HG03432 (cell line): ENCODE results near the gene PTPRH.
"Not testable (repeated sequence)": the region's sequence is repeated elsewhere in the genome, so short reads cannot be mapped to it uniquely, and the experiment has no call there.

Experiments
- ATAC-seq: cut with Tn5 transposase; IDR thresholded peaks from one replicate; pipeline ENCODE4 v1.9.1; 2021; ENCODE audit warnings: mild to moderate bottlenecking, moderate library complexity; ENCODE audit not compliant: unreplicated experiment

Gene PTPRH

DNA sequence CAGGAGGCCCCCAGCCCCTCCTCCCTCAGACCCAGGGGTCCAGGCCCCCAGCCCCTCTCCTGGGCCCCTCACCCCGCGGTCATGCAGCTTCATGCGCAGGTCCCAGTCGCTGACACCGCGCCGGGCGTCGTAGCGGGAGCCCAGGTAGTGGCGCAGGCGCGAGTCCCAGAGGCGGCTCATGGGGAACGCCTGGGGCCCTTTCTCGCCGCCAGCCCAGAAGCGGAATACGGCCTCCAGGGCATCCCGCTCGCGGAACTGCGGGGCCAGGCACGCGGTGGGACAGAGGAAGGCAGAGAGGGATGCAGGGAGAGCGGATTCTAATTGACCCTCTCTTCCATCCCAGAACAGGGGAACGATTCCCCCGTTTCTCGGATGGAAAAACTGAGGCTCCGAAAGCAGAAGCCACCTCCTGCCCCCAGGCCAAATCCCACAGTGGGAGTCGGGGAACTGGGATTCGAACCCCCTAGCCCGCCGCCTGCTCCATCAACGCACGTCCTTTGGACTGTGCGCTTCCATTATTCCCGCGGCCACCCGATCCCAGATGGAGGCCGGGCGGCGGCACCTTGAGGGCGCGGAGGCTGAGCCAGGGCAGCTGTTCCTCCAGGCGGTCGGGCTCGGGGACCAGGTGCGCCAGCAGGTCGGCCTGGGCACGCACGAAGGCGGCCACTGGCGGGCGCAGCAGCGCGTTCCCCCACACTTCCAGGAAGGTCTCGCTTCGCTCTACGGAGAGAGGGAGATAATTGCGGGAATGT, 47.6 kb downstream of the PTPRH start:
- ATAC-seq: no peak

DNA sequence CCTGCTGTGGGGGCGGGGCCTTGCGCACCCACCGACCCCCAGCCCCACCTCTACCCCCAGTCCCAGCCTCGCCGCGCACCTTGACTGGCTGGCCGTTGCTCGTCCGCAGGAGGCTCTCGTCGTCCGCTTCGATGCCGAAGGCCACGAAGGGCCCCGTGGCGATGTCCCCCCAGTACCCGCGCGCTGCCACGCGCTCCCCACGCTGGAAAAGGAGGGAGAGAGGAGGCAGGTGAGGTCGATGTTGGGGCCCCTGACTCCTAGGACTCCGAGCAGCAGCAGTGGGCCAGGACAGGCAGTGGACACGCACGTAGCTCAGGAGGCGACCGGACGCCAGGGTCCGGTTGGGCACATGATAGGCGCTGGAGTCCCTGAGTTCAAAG, 48.3 kb downstream of the PTPRH start:
- ATAC-seq: no peak

DNA sequence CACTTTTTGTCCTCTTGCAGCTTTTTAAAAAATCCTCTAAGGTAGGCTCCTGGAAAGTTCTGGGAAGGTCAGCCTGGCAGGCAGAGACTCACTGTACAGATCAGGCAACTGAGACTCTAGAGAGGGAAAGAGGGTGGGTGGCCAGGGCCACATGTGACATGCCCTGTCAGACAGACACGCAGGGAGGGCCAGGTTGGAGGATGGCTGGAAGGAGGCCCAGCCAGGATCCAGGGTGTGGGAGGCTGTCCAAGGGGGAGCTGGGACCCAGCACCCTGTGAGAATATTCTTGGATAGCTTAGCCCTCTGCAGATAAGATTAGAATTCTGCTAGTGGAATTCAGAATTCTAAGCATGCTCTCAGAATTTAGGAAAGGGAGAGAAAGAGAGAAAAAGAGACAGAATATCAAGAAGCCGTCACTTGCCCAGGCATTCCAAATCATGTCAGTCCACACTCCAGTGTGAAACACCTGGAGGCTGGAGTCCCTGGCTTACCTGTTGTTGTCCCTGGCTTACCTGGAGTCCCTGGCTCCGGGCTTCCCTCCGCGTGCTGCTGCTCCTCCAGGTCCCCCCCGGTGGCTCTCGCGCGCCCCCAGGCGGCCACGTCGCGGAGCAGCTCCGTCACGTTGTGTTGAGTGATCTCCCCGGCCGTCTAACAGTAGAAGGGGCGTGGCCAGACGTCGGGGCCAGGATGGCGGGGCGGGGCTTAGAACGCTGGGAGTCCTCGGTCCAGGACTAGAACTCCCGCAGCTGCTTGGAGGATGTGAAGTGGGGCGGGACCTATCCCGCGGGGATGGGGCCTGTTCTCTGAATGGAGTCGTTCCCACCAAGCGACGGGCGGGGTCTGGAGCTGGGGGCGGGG, 48.9 kb downstream of the PTPRH start:
- ATAC-seq: peak; percentile 78

DNA sequence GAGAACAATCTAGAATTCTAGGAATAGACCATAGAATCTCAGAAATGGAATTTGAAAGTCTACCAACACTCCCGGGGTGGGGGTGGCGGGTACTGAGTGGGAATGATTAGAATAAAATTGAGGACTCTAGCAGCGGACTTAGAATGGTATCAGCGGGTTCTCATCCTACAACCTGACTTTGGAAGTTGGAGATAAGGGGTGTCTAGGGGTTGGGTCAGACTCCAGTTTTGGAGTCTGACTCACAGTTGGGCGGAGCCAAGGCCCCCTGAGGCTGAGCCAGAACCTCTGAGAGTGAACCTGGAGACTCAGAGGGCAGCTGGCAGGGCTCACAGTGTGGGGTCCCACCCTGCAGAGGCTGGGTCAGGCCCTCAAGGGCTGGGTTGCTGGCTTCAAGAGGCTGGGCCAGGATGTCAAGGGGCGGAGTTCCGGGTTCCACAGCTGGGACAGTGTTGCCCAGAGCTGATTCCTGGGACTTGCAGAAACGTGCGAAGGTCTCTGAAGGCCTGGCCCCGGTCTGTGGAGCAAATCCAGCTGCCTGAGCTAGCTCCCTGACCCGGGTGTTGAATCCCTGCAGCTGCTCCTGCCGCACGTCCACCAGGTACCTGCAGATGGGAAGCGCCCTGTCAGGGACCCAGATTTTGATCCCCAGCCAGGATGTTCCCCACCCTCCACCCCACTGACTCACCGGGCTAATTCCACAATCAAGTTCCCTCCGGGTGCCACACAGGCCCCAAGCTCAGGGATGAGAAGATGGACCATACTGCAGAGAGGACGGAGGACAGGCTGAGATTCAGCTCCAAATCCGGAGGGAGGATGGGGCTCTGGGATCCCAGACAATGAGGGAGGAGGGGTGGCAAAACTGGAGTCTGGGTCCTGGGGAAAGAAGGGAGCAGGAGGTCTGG, 50.2 kb downstream of the PTPRH start:
- no peak for ATAC-seq

DNA sequence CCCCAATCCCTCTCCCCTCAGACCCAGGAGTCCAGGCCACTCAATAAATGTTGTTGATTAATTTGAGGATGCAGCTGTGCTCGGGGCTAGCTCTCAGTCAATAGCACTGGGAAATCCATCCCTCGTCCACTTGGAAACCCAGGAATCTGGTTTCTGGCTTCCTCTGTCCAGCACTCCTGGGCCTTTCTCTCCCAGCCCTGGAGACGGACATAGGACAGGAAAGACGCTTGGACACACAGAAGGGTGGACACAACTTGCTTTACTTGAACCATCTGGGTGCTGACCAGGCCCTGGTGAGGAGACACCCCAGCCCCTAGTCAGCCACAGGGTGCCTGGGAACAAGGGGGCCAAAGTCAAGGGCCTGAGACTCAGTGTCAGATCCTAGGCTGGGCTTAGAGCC, 50.9 kb downstream of the PTPRH start:
- ATAC-seq: no peak

DNA sequence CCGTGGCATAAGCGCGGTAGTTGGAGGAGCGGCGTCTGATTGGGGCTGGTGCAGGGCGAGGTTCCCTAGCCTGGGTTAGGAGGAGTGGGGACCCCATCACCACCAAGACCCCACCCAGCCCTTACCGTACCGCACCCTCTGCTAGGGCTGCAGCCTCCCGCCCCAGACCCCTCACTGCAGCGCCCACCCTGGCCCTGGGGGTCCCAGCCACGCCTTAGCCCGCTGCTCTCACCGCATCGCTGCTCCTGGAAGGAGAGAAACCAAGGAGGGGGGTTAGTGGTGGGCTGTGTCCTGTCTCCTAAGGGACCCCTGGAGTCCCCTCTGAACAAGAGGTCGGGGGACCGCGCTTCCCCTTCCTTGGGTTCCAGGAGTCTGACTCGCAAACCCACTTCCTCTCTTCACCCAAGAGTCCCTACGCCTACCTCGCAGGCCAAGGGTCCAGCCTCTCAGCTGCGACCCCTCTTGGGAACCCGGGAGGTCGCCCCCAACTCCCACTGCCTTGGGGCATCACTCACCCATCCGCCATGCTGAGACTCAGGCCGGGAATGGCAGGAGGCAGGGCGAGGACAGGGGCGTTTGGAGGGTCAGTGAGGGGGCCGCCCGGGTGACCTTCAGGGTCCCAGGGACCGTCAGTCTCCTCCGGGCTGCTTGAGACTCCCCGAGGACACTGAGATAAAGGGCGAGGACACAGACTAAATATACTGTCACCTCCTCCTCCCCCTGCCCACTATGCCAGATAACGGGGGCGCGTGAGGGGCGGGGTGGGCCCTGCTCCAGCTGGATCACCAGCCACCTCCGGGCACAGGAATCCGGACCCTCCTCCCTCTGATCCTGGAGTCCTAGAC, 52.0 kb downstream of the PTPRH start, which contains the start of gene TNNI3:
TSS of gene TNNI3 (minus strand) at position 669 of the 845 bp plus-strand sequence. CDS start at position 526, 143 bp downstream.
- no peak for ATAC-seq

DNA sequence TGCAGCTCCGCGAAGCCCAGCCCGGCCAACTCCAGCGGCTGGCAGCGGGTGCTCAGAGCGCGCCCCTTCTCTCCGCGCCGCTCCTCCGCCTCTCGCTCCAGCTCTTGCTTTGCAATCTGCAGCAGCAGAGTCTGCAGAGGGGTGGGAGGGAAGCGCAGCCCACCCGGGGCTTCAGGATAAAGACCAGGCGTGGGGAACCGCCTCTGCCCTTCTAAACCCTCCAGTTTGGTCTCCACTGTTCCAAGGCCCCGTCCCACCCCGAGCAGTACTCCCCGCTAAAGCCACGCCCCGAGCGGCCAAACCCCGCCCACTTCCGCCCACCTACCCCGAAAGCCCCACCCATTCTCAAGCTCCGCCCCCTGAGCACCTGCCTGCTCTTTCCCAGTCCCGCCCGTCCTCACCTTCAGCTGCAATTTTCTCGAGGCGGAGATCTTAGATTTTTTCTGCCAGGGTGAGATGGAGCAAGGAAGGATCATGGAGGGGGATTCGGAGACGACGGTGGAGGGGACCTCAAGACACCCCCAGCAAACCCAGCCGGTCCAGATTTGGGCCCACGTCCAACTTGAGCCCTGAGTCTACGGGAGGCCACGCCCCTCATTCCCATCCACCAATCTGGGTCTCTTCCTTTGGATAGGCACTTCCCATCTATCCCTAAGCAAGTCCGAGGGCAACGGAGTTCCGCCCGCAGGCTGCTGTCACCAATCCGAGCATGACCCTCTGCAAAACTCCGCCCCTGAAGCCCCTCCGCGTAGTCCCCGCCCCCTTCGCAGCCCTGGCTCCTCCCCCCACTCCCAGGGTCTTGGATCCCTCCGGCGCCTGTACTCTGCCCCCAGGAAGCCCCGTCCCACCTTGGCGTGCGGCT, 52.9 kb downstream of the PTPRH start:
- no peak for ATAC-seq

DNA sequence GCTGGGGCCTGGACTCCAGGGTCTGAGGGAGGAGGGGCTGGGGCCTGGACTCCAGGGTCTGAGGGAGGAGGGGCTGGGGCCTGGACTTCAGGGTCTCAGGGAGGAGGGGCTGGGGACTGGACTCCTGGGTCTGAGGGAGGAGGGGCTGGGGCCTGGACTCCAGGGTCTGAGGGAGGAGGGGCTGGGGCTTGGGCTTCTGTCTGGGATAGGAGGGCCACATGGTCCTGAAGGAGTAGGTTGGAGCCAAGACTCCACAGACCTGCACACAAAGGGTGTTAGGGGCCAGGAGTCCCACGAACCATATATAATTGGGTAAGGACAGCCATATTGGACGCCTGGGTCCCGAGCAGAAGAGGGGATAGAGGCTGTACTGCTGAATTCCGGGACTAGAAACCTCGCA, 53.5 kb downstream of the PTPRH start:
- ATAC-seq: not testable (repeated sequence)

DNA sequence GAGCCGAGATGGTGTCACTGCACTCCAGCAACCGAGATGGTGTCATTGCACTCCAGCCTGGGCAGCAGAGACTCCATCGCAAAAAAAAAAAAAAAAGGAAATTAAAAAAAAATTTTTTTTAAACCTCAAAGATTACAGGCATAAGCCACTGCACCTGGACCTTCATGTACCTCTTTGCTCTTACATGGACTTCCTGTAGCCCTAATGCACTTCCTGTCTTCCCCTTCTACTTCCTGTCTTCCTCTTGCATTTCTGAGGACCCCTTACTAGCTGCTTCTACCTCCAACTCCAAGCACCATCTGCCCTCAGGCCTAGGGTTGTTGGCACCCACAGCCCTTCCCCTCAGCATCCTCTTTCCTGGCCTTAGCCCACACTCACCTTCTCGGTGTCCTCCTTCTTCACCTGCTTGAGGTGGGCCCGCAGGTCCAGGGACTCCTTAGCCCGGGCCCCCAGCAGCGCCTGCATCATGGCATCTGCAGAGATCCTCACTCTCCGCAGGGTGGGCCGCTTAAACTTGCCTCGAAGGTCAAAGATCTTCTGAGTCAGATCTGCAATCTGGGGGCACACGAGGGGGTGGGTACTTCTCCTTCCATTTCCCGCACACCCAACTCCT, 55.5 kb downstream of the PTPRH start:
- no peak for ATAC-seq

DNA sequence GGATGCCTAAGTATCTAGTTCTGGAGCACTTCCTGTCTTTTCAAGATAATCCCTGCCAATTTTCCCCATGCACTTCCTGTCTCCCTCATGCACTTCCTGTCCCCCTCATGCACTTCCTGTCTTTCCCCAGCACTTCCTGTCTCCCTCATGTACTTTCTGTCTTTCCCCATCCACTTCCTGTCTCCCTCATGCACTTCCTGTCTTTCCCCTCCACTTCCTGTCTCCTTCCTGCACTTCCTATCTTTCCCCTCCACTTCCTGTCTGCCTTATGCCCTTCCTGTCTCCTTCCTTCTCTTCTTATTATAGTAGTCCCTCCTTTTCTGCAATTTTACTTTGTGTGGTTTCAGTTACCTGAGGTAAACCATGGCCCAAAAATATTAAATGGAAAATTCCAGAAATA, 57.3 kb downstream of the PTPRH start:
- no peak for ATAC-seq

DNA sequence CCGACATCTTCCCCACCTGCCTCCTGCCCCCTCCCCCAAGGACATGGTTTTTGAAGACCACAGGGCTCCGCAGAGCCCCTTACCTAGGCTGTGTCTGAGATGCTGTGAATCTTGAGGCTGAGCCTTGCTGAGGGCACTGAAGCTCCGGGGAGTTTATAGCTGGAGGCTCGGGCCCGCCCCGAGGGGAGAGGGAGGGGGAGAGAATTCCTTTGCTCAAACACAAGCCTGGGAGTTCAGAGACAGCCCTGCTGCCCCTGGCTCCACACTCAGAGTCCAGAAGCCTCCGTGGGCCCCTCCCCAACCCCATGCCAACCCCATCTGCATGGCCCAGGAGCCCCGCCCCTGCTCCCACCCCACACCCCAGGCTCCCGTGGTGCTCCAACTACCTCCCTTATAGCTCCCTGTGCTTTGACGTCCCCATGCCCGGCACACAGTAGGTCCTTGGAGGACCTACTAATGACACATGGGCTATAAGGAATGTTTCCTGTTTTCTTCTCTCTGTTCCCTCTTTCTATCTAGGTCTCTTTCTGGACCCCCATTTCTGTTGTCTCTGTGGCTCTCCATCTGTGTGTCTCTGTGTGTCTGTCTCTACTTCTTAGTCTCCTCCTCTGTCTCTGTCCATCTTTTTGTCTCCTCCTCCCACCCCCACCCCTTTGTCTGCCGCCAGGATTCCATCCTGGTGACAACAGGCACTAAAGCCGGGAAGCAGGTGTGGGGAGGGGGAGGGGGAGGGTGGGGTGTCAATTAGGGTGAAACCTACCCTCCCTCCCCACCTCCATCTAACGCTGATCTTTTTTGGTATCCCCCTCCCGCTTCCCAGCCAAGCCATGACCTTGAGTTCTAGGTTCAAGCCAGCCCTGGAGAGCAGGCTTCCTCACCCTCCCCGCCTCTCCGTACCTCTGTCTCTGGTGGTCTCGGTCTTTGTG, 60.0 kb downstream of the PTPRH start, which contains the start of gene TNNT1:
TSS of gene TNNT1 (minus strand) at position 129 of the 926 bp plus-strand sequence. CDS start 2,049 bp downstream, outside the sequence.
- no peak for ATAC-seq

DNA sequence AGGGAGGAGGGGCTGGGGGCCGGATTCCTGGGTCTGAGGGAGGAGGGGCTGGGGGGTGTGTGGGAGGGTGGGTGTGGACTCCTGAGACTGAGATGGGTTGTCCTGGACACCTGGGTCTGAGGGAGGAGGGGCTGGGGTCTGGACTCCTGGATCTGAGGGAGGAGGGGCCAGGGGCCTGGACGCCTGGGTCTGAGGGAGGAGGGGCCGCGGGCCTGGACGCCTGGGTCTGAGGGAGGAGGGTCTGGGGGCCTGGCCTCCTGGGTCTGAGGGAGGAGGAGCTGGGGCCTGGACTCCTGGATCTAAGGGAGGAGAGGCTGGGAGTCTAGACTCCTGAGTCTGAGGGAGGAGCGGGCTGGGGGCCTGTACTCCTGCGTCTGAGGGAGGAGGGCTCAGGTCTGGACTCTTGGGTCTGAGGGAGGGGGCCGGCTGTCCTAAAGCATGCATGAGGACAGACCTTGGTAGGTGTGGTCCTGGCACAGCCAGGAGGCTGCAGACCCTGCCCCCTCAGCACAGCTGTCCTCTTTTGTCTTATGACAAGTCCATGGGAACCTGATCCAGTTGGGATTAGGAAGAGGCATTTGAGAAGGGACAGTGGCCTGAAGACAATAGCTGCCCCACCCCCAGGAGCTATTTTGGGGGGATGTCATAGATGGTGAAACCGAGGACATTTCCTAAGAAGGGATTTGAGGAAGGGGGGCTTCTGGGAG, 61.6 kb downstream of the PTPRH start:
- ATAC-seq: no peak

DNA sequence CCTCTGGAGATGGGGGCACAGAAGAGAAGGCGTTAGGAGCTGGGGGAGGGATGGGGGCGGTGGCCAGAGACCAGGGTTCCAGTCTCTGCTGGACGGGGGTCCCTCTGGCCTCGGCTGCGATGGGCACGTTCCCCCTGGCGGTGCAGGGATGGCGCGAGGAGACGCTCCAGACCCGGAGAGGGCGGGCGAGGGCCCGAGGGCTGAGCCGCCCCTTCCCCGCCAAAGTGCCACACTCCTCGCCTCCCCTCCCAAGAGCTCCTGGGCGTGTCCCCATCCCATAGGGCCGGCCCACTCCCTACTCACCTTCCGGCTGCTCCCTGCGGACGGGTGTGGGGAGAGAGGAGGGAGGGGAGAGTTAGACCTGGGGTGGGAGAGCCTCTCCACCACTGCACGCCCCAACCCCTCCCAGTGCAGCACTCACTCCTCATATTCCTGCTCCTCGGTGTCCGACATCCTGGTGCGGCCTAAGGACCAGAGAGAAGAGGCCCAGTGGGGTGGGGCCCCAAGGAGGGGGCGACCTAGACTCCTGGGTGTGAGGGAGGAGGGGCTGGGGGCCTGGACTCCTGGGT, 62.5 kb downstream of the PTPRH start:
- no peak for ATAC-seq

DNA sequence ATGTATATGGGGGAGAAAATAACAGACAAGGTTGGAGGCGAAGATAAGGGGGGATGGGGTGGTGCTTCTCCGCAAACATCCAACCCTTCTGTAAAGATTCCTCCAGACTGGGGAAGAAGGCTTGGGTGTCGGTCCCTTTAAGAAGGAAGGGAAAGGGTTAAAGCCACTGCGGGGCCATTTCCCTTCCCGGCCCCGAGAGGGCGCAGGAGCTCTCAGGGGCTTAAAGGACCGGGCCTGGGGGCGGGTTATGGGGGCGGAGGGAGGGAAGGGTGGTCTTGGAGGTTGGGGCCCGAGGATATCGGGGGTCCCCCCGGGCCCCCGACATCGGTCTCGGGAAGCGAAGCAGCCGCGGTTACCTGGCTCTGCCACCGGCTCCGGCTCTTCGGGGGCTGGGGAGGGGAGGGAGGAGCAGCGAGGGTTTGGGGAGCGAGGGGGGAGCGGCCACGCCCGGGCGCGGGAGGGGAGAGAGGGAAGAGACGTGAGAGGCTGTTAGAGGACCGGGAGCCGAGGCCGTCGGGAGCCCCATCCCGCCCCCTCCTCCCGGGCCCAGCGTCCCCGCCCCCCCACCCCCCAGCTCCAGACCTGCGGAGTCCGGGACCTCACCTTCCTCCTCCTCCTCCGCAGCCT, 63.1 kb downstream of the PTPRH start:
- ATAC-seq: no peak

DNA sequence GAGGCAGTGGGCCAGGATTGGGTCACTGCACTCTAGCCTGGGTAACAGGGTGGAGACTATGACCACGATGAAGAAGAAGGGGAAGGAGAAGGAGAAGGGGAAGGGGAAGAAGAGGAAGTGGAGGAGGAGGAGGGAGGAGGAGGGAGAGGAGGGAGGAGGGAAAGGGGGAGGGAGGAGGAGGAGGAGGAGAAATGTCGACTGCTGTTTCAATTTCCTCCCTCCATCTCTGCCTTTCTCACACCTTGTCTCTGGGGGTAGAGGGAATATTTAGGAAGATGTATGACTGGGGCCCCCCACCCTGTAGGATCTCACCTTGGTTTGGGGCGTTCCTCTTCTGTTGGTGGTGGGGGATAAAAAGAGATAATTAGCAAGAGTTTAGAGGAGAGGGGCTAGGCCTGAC, 64.1 kb downstream of the PTPRH start:
- ATAC-seq: no peak

DNA sequence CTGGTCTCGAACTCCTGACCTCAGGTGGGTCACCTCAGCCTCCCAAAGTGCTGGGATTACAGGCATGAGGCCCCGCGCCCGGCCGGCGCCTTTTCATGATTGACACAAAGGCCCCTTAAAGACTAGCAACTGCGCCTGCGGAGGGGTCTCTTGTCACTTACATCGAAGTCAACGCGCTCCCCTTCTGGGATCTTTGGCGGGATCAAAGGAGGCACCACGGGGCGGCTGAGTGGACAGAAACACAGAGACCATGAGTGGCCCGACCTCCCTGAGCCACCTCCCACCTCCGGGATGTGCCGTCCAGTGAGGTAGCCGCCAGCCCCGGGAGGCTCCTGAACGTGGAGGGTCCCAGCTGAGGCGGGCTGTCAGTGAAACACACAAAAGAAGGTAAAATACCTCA, 67.6 kb downstream of the PTPRH start:
- ATAC-seq: no peak
